HG03064 (cell line): ENCODE data around the gene GIPC1.
A peak's percentile ranks its signal among the peaks of the same experiment; 100 is the strongest.
"Not testable (repeated sequence)": the region's sequence is repeated elsewhere in the genome, so short reads cannot be mapped to it uniquely, and the experiment has no call there.

Experiments used
- ATAC-seq: cut with Tn5 transposase; IDR thresholded peaks from one replicate; pipeline ENCODE4 v1.9.1; 2021; ENCODE audit warnings: low read depth; ENCODE audit not compliant: unreplicated experiment

GIPC1 gene

DNA sequence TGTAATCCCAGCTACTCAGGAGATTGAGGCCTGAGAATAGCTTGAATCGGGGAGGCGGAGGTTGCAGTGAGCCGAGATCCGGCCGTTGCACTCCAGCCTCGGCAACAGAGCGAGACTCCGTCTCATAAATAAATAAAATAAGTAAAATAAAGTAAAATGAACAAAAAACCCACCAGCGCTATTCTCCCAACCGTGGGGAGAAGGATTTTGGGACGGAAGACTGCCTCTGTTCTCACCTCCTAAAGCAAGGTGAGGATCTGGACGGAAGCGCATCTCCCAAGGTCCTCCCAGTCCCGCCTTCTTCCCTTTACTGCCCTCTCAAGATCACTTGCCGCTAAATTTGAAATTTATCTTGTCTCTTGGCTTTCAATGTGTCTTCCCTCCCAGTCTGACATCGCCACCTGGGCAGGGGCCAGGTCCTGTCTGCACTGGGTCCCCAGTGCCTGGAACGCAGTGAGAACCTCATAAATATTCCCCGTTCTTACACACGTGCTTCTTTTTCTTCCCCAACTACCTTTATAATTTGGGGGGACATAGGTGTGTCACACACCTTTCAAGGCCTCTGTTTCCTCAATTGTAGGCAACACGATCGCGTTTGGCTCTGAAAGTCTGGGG lies 23.4 kb upstream of the GIPC1 start:
- no peak for ATAC-seq

DNA sequence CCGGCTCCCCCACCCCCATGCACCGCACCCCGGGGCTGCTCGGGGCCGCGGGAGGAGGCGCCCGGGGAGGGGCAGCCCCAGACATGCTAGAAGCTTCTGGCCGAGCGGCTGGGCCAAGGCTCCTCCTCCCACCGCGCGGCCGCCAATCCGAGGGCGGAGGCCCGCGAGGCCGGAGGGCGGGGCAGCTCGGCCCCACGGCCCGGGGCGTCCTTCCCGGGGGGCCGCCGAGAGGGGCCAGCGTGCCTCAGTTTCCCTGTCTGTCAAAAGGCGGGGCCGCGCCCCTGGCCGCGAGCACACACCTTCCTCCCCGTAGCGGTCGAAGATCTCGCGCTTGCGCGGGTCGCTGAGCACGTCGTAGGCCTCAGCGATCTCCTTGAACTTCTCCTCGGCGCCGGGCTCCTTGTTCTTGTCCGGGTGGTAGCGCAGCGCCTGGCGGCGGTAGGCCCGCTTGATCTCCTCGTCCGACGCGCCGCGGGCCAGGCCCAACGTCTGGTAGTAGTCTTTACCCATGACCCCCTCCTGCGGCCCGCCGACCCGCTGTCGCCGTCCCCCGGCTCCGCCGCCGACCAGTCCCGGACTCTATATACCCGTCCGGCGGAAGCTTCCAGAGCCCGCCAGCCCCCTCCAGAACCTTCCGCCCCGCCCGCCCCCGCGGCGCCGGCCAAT lies 22.0 kb upstream of the GIPC1 start, which contains the start of gene DNAJB1:
Gene DNAJB1, minus strand, starts transcription at position 558 of the 666 bp plus-strand sequence. Its CDS starts 48 bp downstream, at position 510.
- peak; percentile 49 for ATAC-seq

- ATAC-seq, result peak; percentile 2
Observed at GRCh38 chr19:14517446-14517839, 21.5 kb upstream of the GIPC1 start.

- no peak for ATAC-seq
Observed at GRCh38 chr19:14516746-14517438, 21.0 kb upstream of the GIPC1 start.

DNA sequence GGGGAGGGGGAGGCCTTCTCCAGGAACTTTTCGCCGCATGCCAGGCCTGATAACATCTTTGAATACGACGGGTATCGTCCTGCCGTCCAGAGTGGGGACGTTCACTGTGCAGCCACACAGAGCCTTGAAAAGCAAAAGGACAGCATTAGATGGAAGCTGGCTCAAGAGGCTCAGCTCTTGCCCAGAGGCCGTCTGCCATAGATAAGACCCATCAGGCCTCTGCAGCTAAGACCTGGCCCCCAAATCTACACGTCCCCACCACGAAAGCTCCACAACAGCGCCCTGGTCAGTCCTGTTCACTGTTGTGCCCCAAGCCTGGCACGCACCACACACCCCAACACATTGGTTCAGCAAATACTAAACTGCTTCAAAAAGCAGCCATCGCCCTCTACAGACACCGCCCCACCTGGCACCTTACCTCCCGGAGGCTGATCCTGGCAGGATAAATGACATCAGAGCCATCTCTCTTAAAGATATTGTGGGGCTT lies 20.2 kb upstream of the GIPC1 start:
- ATAC-seq, result no peak

DNA sequence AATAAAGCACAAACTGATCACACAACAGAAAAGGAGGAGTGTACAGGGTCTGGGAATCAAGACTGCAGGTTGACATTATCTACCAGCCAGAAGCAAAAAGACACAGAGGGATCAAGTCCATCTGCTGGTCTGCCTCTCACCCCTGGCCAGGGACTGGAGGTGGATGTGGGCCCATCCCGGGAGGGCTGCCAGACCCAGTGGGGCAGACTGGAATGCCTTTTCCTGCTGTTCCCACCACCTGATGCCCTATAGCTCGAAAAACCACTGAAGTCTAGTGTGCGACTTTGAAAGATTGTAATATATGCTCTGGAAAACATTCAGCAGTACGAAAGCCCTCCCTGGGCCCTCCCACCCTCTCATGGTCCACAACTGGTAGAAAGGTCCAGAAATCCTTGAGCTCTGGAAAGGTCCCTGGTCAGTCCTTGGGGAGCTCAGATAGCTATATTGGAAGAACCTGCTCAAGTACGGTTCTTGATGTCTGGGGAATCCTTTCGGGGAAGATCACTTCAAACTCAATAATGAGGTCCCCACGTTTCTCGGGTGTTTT lies 19.6 kb upstream of the GIPC1 start:
- no peak for ATAC-seq

GRCh38 chr19:14514215-14514863 lies 18.4 kb upstream of the GIPC1 start:
- ATAC-seq, result no peak

GRCh38 chr19:14512406-14512961 lies 16.6 kb upstream of the GIPC1 start:
- no peak for ATAC-seq

DNA sequence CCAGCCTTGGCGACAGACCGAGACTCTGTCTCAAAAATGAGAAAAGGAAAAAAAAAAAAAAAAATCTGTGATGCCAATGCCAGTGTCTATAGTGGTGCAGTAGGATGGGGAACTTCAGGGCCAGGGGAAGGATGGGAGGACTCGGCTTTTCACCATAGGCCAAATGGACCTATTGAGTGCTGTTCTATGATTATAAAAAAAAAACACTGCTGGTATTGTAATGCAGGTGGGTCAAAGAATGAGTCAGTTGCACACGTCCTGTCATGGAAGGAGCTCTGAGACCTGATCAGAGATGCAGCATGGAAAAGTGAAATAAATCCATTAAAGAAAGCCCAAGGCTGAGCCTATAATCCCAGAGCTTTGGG lies 15.3 kb upstream of the GIPC1 start:
- ATAC-seq, result no peak

- ATAC-seq, result no peak
Observed at GRCh38 chr19:14510311-14511228, 14.6 kb upstream of the GIPC1 start.

GRCh38 chr19:14507704-14508542 lies 12.0 kb upstream of the GIPC1 start:
- no peak for ATAC-seq

DNA sequence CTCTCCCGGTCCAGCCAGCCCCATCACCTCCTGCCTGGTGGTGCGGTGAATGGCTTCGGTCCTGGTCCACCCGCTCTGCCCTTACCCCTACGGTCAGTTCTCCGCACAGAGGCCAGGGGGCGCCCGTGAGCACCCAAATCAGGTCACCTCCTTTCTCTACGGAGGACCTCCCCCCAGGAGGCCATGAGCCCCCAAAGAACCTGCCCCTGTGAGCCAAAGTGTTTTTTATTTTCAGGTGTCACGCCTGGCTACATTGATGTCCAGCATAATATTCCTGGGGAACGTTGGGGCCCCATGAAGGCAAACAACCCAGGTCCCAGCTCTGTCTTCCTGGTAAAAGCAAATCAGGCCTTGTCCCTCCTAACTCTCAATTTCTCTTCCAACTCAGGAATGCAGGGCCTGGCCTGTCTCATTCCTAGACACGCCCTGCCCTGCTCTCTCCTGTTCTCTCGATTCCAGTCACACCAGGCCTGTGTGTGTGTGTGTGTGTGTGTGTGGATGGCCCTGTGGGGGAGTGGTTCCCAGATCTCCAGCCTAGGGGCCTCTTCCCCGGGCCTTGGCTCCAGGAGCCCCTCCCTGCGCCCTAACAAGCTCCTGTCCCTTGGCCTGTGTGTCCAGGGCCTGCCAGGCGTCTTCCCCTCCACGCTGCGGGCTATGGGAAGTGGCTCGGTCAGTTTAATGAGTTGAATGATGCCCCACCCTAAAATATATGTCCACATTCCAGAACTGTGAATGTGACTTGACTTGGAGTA lies 9.7 kb upstream of the GIPC1 start:
- no peak for ATAC-seq

DNA sequence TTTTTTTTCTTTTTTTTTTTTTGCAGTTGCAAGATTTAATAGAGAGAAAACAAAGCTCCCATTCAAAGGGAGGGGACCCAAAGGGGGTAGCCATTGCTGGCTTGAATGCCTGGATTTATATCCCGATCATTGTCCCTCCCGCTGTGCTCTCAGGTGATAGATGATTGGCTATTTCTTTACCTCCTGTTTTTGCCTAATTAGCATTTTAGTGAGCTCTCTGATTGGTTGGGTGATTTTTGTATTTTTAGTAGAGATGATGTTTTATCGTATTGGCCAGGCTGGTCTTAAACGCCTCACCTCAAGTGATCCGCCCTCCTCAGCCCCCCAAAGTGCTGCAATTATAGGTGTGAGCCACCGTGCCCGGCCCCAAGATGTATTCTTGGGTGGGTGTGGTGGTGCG lies 8.6 kb upstream of the GIPC1 start:
- not testable (repeated sequence) for ATAC-seq

DNA sequence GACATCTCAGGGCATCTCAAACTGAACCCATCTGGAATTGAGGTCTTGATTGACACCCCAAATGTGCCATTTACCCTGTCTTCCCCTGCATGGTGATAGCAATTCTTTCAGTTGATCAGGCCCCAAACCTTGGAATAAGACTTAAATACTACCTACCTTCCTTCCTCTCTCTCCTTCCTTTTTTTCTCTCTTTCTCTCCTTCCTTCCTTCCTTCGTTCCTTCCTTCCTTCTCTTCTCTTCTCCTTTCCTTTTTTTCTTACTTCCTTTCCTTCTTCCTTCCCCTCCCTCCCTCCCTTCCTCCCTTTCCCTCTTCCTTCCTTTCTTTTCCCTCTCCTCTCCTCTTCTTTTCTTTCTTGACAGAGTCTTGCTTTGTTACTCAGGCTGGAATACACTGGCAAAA lies 7.4 kb upstream of the GIPC1 start:
- ATAC-seq, result no peak

GRCh38 chr19:14502334-14503092 lies 6.6 kb upstream of the GIPC1 start:
- no peak for ATAC-seq

GRCh38 chr19:14497228-14497921 lies 1.4 kb upstream of the GIPC1 start:
- no peak for ATAC-seq

GRCh38 chr19:14496834-14497227 lies 904 bp upstream of the GIPC1 start:
- ATAC-seq, result no peak
